Aorta (tissue), 5 donors: Measurements from ENCODE around the gene IRX5. TPM values are rescaled to one million over a fixed set of nuclear protein-coding genes. Genes with fewer than 3 reads are reported as not detected.
A peak's percentile ranks its signal among the peaks of the same experiment; 100 is the strongest.

Source experiments
- ATAC-seq: fragments of 200-7000 bp; cut with Tn5 transposase; one replicate; pipeline ENCODE4 v1.9.1; 2022; ENCODE audit warnings: moderate library complexity; ENCODE audit not compliant: low FRiP score
- DNase-seq, 2 donors: peaks; one replicate each; pipeline ENCODE4 v3.0.0-alpha.2; 2020
- H3K27ac ChIP-seq, 2 donors: one replicate each; pipeline ENCODE4 v1.5.1; 2013; ENCODE audit warnings: low read length in 2 of 2, mild to moderate bottlenecking in 2 of 2, moderate library complexity in 2 of 2, control low read depth in 1 of 2, inconsistent platforms in 1 of 2, low read depth in 1 of 2
- H3K27me3 ChIP-seq, 2 donors: one replicate each; pipeline ENCODE4 v1.6.1; 2013; ENCODE audit warnings: control low read depth in 1 of 2, low read length in 1 of 2, mild to moderate bottlenecking in 1 of 2, moderate library complexity in 1 of 2; ENCODE audit not compliant: insufficient read depth in 2 of 2, control insufficient read depth in 1 of 2
- H3K36me3 ChIP-seq, 2 donors: one replicate each; pipeline ENCODE4 v1.6.1; 2013; ENCODE audit warnings: control low read depth in 1 of 2, low read length in 1 of 2, mild to moderate bottlenecking in 1 of 2; ENCODE audit not compliant: insufficient read depth in 2 of 2, control insufficient read depth in 1 of 2
- H3K4me1 ChIP-seq, 2 donors: one replicate each; pipeline ENCODE4 v1.6.1; 2013; ENCODE audit warnings: low read length in 2 of 2, control low read depth in 1 of 2, mild to moderate bottlenecking in 1 of 2, moderate library complexity in 1 of 2; ENCODE audit not compliant: insufficient read depth in 2 of 2, control insufficient read depth in 1 of 2
- H3K4me3 ChIP-seq, 2 donors: one replicate each; pipeline ENCODE4 v1.5.1; 2013; ENCODE audit warnings: low read length in 2 of 2, control low read depth in 1 of 2, mild to moderate bottlenecking in 1 of 2
- H3K9me3 ChIP-seq: one replicate; pipeline ENCODE4 v1.6.1; 2013; ENCODE audit warnings: mild to moderate bottlenecking, low read length; ENCODE audit not compliant: control insufficient read depth
- WGBS, 2 donors: extraction: QIAGEN DNeasy Blood & Tissue Kit; methylation state at CpG; one replicate each; pipeline ENCODE4 v1.1.7; 2013; 5-methylcytosine and 5-hydroxymethylcytosine counted together
- intact Hi-C, 2 donors: fragments of 100-400 bp; cut with DNase I; formaldehyde crosslinking; loops; one replicate each; pipeline versions ENCODE4 v1.14.2 to v1.15.0; 2022
- polyA plus RNA-seq, 2 donors: library from polyadenylated mRNA; stranded (reverse); fragments of 200-250 nt; gene quantifications; one replicate each; pipeline ENCODE4 v1.2.3, GENCODE V29; 2013
- total RNA-seq, 2 donors: library from RNA; stranded (reverse); fragmentation: NEBNext Ultra II Directional; extraction: Animal tissue kit (Norgen Biotek cat#: 25700); gene quantifications; one replicate each; pipeline ENCODE4 v1.2.1, GENCODE V29; 2021
- donor health status: healthy with polysubstance abuse.
- donor health status: Bipolar disorder and iron deficiency.
- donor health status: DM: no; HTN: no; CAD: no.
- donor health status: DM: no; HTN: no; CAD: no.
- donor health status: DM: yes; HTN: yes; CAD: no.

IRX5 gene
- total and polyA plus RNA-seq, 4 donors: 0.91 to 1.7 (median 0.96) TPM; not detected in 1

DNA sequence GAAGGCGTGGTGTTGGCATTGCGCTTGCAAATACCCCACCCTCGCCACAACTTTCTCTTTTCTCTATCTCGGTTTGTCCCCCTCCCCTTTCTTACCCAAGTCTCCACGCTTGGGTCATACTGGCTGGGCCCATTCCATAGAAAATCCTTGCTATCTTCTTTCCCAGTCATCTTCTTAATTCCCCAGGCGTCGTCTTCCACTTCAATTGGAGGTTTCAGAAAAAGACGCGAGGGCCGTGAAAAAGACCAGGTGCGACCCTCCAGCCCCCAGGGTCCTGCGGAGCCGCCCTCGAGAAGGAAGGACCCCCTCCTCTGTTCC is 8.3 kb downstream of the IRX5 start:
- DNase-seq (no peak), ATAC-seq (no peak)
- Histone ChIP-seq H3K36me3 (no peaks in the 10 kb centered on the region), H3K4me1 (no peaks in the 10 kb centered on the region), H3K4me3 (no peak overlapping the region), H3K27me3 (no peaks in the 10 kb centered on the region), H3K9me3 (no peaks in the 10 kb centered on the region), H3K27ac (no peak overlapping the region)
- WGBS, 2 donors: 58 to 71% methylated on average over 14 of the region's 14 CpGs
- intact Hi-C loops: loop anchor here in 1 of 2 donors (10.0 kb wide), 2 partner anchors 436 to 1256 kb away; partner anchors contain the start of gene GNAO1

DNA sequence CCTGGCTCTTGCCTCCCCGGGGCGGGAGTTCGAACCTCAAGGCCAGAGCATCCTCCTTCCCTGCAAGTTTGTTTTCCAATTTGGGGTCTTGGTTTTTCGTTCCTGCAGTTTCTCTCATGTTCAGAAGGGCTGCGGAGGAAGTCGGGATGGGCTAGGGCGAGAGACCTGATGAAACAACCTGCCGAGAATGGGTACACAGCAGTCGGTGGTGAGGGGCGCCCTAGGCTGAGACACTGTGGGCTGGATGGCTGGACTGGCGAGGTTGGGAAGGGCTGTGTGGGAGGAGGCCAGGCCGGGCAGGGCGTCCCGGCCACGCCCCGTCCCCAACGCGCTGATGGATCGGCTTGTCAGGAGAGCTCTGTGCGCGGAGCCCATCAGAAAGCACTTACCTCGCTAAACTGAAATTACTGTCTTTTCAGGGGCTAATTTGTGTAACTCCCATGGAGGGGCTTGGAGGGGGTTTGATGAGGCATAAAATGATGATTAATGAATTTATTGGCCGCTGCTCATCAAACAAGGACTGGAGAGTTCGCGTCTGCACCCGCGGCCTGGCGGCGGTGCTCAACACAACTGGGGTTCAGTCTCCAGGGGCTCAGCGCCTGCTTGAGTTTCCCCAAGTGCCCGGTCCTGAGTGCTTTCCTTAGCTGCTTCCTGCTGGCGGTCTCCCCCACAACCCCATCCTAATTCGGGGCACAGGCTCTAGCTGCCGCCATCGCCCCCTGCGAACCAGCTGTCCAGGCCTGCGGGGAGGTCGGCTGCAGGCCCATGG is 9.0 kb downstream of the IRX5 start:
- Histone ChIP-seq H3K9me3 (no peaks in the 10 kb centered on the region), H3K27ac (no peak overlapping the region), H3K27me3 (no peaks in the 10 kb centered on the region), H3K4me3 (no peak overlapping the region), H3K36me3 (no peaks in the 10 kb centered on the region), H3K4me1 (no peaks in the 10 kb centered on the region)
- WGBS, 2 donors: 74 to 80% methylated on average over 38 of the region's 38 CpGs
- no peak for DNase-seq
- ATAC-seq: peak; percentile 21
- intact Hi-C loops: loop anchor here (10.0 kb wide), 3 partner anchors 425 to 1255 kb away; partner anchors contain the start of gene GNAO1 (in 1 of the 2)

DNA sequence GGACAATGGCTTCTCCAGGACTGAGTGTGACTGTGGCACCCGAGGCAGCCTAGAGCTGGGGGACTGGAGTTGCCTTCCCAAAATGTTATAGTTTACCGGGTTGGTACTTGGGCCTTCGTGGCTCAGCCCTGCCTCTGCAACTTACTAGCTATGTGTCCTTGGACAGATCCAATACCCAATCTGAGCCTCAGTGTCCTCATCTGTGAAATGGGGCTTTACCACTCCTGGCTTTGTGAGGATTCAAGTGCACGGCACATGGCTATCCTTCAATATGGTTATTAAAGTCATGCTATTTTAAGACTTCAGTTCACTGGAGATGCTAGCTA is 9.6 kb downstream of the IRX5 start:
- Histone ChIP-seq H3K9me3 (no peaks in the 10 kb centered on the region), H3K4me1 (no peaks in the 10 kb centered on the region), H3K27me3 (no peaks in the 10 kb centered on the region), H3K27ac (no peak overlapping the region), H3K4me3 (no peak overlapping the region), H3K36me3 (no peaks in the 10 kb centered on the region)
- DNase-seq (no peak), ATAC-seq (no peak)
- intact Hi-C loops: loop anchor here in 1 of 2 donors (10.0 kb wide), 1 partner anchor 425 kb away; no protein-coding TSS in a partner anchor
- WGBS, 2 donors: 85 to 94% methylated on average over 4 of the region's 4 CpGs

DNA sequence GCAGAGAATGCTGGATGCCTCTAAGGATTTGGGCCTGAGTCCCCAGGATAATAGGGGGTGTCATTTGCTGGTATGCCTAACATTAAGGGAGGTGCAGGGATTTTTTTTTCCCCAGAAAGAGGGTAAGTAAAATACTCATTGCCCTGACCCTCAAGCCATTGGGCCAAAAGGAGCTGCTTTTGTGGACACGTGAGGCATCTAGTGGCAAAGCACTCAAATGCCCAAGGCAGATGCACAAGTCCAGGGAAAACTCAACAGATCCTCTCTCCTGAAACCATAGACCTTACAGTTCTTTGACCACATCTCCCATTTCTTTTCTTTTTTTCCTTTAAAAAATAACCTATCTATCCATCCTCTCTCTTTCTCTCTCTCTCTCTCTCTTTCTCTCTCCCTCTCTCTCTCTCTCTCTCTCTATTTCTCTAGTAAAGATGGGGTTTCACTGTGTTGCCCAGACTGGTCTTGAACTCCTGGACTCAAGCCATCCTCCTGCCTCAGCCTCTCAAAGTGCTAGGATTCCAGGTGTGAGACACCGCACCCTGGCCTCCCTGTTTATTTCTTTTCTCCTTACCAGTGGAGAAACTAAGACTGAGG is 11.8 kb downstream of the IRX5 start:
- Histone ChIP-seq H3K4me1 (no peaks in the 10 kb centered on the region), H3K27me3 (no peaks in the 10 kb centered on the region), H3K36me3 (no peaks in the 10 kb centered on the region), H3K27ac (no peak overlapping the region), H3K4me3 (no peak overlapping the region), H3K9me3 (no peaks in the 10 kb centered on the region)
- no peak for DNase-seq
- WGBS, 2 donors: 82 to 90% methylated on average over 2 of the region's 2 CpGs
- ATAC-seq: no peak
- intact Hi-C loops: loop anchor here in 1 of 2 donors (10.0 kb wide), 1 partner anchor 422 kb away; no protein-coding TSS in a partner anchor

DNA sequence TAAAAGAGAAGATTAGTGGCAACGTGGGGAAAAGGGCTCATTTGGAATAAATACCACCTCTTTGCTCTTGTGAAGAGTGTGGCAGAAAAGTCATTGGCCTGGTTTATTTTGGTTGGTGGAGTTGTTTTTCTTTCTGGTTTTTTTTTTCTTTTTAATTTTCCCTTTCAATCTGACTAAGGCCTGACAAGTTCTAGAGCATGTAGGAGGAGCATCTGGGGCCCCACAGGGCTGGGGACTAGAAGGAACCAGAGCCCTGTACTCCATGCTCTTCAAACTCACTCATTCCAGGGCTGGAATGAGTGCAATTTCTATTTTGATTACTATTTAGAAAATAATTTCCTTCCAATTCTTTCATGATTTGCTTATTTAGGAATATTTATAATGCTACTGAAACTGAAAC is 13.3 kb downstream of the IRX5 start:
- Histone ChIP-seq H3K4me3 (no peak overlapping the region), H3K4me1 (no peaks in the 10 kb centered on the region), H3K9me3 (no peaks in the 10 kb centered on the region), H3K36me3 (no peaks in the 10 kb centered on the region), H3K27ac (no peak overlapping the region), H3K27me3 (no peaks in the 10 kb centered on the region)
- 77 to 78% methylated on average over 1 of the region's 1 CpG for WGBS, 2 donors
- DNase-seq (no peak), ATAC-seq (no peak)
- intact Hi-C loops: loop anchor here in 1 of 2 donors (10.0 kb wide), 1 partner anchor 421 kb away; no protein-coding TSS in a partner anchor

DNA sequence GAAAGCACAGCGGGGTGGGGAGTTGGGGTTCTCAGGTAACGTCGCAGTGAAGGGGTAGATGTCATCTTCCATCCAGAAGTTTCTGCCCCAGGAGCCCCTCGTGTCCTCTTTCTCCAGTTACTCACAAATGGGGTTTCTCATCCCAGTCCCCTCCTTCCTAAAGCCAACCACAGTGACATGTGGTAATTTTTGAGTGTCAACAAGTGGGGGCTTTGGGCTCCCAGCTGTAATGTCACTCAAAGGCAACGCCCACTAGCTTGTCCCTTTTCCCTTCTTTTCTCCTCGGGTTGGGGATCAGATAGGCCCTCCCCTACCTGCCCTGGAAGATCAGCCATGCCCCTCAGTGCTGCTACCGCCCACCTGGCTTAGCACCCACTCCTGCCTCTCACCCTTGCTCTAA is 14.4 kb downstream of the IRX5 start:
- ATAC-seq (no peak), DNase-seq (no peak)
- H3K4me1 ChIP-seq: no peaks in the 10 kb centered on the region
- H3K4me3 ChIP-seq: no peak overlapping the region
- no peaks in the 10 kb centered on the region for H3K9me3 ChIP-seq
- no peak overlapping the region for H3K27ac ChIP-seq
- H3K36me3 ChIP-seq: no peaks in the 10 kb centered on the region
- WGBS, 2 donors: 86 to 89% methylated on average over 7 of the region's 7 CpGs
- H3K27me3 ChIP-seq: no peaks in the 10 kb centered on the region
- intact Hi-C loops: loop anchor here in 1 of 2 donors (10.0 kb wide), 1 partner anchor 420 kb away; no protein-coding TSS in a partner anchor

- no peaks in the 10 kb centered on the region for H3K27me3 ChIP-seq
- intact Hi-C loops: loop anchor here in 1 of 2 donors (10.0 kb wide), 1 partner anchor 418 kb away; no protein-coding TSS in a partner anchor
- DNase-seq (no peak), ATAC-seq (no peak)
- no peak overlapping the region for H3K27ac ChIP-seq
- H3K36me3 ChIP-seq: no peaks in the 10 kb centered on the region
- no peaks in the 10 kb centered on the region for H3K4me1 ChIP-seq
- WGBS, 2 donors: 54 to 58% methylated on average over 3 of the region's 3 CpGs
- no peak overlapping the region for H3K4me3 ChIP-seq
- no peaks in the 10 kb centered on the region for H3K9me3 ChIP-seq
These were observed 16.2 kb downstream of the IRX5 start for GRCh38 chr16:54946909-54947308.

- ATAC-seq (no peak), DNase-seq (no peak)
- Histone ChIP-seq H3K4me1 (no peaks in the 10 kb centered on the region), H3K36me3 (no peaks in the 10 kb centered on the region), H3K4me3 (no peak overlapping the region), H3K9me3 (no peaks in the 10 kb centered on the region), H3K27ac (no peak overlapping the region), H3K27me3 (no peaks in the 10 kb centered on the region)
- intact Hi-C loops: loop anchor here in 1 of 2 donors (10.0 kb wide), 1 partner anchor 417 kb away; no protein-coding TSS in a partner anchor
- 88 to 91% methylated on average over 3 of the region's 3 CpGs for WGBS, 2 donors
These were observed 17.0 kb downstream of the IRX5 start for GRCh38 chr16:54947616-54948015.

DNA sequence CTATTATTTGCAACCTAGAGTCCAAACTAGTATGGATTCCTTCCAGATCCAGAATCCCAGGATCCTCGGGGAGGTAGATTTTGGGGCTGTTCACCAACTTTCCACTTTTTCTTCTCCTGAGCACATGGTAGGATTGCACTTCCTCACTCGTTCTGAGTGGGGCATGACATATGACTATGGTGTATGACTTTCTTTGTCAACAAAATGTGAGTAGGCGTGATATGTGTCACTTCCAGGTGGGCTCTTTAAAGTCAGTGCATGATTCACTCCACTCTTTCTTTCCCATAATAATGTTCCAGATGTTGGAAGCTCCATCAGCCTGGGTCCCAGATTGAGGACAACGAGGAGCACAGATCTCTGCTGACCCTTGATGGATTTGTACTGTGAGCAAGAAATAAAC is 21.5 kb downstream of the IRX5 start:
- 69 to 71% methylated on average over 4 of the region's 4 CpGs for WGBS, 2 donors
- Histone ChIP-seq H3K27me3 (no peaks in the 10 kb centered on the region), H3K4me3 (no peak overlapping the region), H3K27ac (no peak overlapping the region), H3K9me3 (no peaks in the 10 kb centered on the region), H3K4me1 (no peaks in the 10 kb centered on the region), H3K36me3 (no peaks in the 10 kb centered on the region)
- DNase-seq (no peak), ATAC-seq (no peak)
- intact Hi-C loops: no loop called here
